Uterus (tissue), 4 donors: ENCODE results near the gene ERI2. TPM values are rescaled to one million over a fixed set of nuclear protein-coding genes. Genes with fewer than 3 reads are reported as not detected.

ENCODE experiments used
- DNase-seq, 2 donors: peaks; one replicate each; pipeline ENCODE4 v3.0.0-alpha.2; 2019 to 2020
- H3K27ac ChIP-seq, 2 donors: fragments of 200-600 bp; sonication (generic); 1 replicate in 1 of 2; 2 replicates in 1 of 2; pipeline ENCODE4 v1.5.1; 2016 to 2018
- H3K27me3 ChIP-seq, 2 donors: fragments of 200-600 bp; sonication (generic); one replicate each; pipeline ENCODE4 v1.5.1; 2018 to 2019; ENCODE audit warnings: control low read depth in 1 of 2
- H3K36me3 ChIP-seq, 2 donors: fragments of 200-600 bp; sonication (generic); one replicate each; pipeline ENCODE4 v1.5.1; 2019; ENCODE audit warnings: control low read depth in 1 of 2
- H3K4me1 ChIP-seq, 2 donors: fragments of 200-600 bp; sonication (generic); one replicate each; pipeline ENCODE4 v1.5.1; 2018 to 2019; ENCODE audit warnings: control low read depth in 1 of 2
- H3K4me3 ChIP-seq, 2 donors: fragments of 200-600 bp; sonication (generic); 1 replicate in 1 of 2; 2 replicates in 1 of 2; pipeline ENCODE4 v1.5.1; 2018 to 2019; ENCODE audit warnings: mild to moderate bottlenecking in 1 of 2
- H3K9me3 ChIP-seq, 2 donors: fragments of 200-600 bp; sonication (generic); one replicate each; pipeline ENCODE4 v1.5.1; 2019; ENCODE audit warnings: control low read depth in 1 of 2
- CTCF ChIP-seq, 4 experiments: fragments of 200-600 bp in 2 of 4; fragments of 450-650 bp in 2 of 4; sonication (generic) in 2 of 4; IDR thresholded peaks; one replicate each; pipeline ENCODE4 v1.5.1; 2016 to 2019; ENCODE audit warnings: antibody characterized with exemption in 4 of 4, mild to moderate bottlenecking in 2 of 4, moderate library complexity in 1 of 4
- POLR2A ChIP-seq, 2 donors: fragments of 450-650 bp; IDR thresholded peaks; one replicate each; pipeline ENCODE4 v1.6.1; 2016; ENCODE audit warnings: antibody characterized with exemption in 2 of 2, mild to moderate bottlenecking in 1 of 2, moderate library complexity in 1 of 2
- intact Hi-C: fragments of 100-400 bp; cut with DNase I; formaldehyde crosslinking; loops from one replicate; pipeline ENCODE4 v1.15.1; 2023; ENCODE audit warnings: low total_unique reads
- total RNA-seq, 4 donors: library from RNA; depleted of rRNA in 3 of 4; stranded (reverse); fragments of >200 nt in 3 of 4; gene quantifications; one replicate each; pipeline versions ENCODE4 v1.1.0 to v1.2.4, GENCODE V29; 2014 to 2023
- donor health status: DM: yes; HTN: yes; CAD: no.

Gene ERI2
- total RNA-seq, 4 donors from 2014 or later: 0.88 to 37.3 (median 5.0) TPM

GRCh38 chr16:20846030-20846429, 39.8 kb upstream of the ERI2 start:
- DNase-seq: no peak
- TF ChIP-seq CTCF (IDR thresholded peaks at IDR 0.05) (no peak), POLR2A (IDR thresholded peaks at IDR 0.05) (no peak)
- Histone ChIP-seq H3K36me3 (no peaks in the 10 kb centered on the region), H3K9me3 (no peaks in the 10 kb centered on the region), H3K4me1 (peaks cover 0 to 13% of the 10 kb centered on the region in 2 donors), H3K27ac (no peak overlapping the region), H3K27me3 (no peaks in the 10 kb centered on the region), H3K4me3 (no peak overlapping the region)
- intact Hi-C loops: loop anchor here (5.0 kb wide), 1 partner anchor 236 kb away; no protein-coding TSS in a partner anchor

GRCh38 chr16:20844588-20844987, 38.3 kb upstream of the ERI2 start:
- Histone ChIP-seq H3K36me3 (no peaks in the 10 kb centered on the region), H3K27me3 (no peaks in the 10 kb centered on the region), H3K27ac (peak overlapping the region in 1 of 2 donors; percentile 12), H3K4me3 (no peak overlapping the region), H3K4me1 (no peaks in the 10 kb centered on the region), H3K9me3 (no peaks in the 10 kb centered on the region)
- no peak for DNase-seq
- TF ChIP-seq POLR2A (IDR thresholded peaks at IDR 0.05): no peak
- TF ChIP-seq CTCF (IDR thresholded peaks at IDR 0.05): no peak
- intact Hi-C loops: no loop called here

GRCh38 chr16:20844054-20844453, 37.8 kb upstream of the ERI2 start:
- no peak for TF ChIP-seq POLR2A (IDR thresholded peaks at IDR 0.05)
- no peak for TF ChIP-seq CTCF (IDR thresholded peaks at IDR 0.05)
- H3K36me3 ChIP-seq: no peaks in the 10 kb centered on the region
- H3K4me1 ChIP-seq: no peaks in the 10 kb centered on the region
- no peaks in the 10 kb centered on the region for H3K9me3 ChIP-seq
- H3K27ac ChIP-seq: peak overlapping the region in 1 of 2 donors; percentile 12
- no peak for DNase-seq
- intact Hi-C loops: no loop called here
- H3K4me3 ChIP-seq: no peak overlapping the region
- no peaks in the 10 kb centered on the region for H3K27me3 ChIP-seq

- no peak overlapping the region for H3K4me3 ChIP-seq
- no peaks in the 10 kb centered on the region for H3K4me1 ChIP-seq
- no peaks in the 10 kb centered on the region for H3K27me3 ChIP-seq
- no peaks in the 10 kb centered on the region for H3K9me3 ChIP-seq
- no peaks in the 10 kb centered on the region for H3K36me3 ChIP-seq
- TF ChIP-seq CTCF (IDR thresholded peaks at IDR 0.05): no peak
- no peak for TF ChIP-seq POLR2A (IDR thresholded peaks at IDR 0.05)
- DNase-seq: no peak
- intact Hi-C loops: no loop called here
- no peak overlapping the region for H3K27ac ChIP-seq
These were observed 33.2 kb upstream of the ERI2 start for GRCh38 chr16:20839504-20839903.

GRCh38 chr16:20838240-20838639, 32.0 kb upstream of the ERI2 start:
- TF ChIP-seq POLR2A (IDR thresholded peaks at IDR 0.05): no peak
- TF ChIP-seq CTCF (IDR thresholded peaks at IDR 0.05): no peak
- Histone ChIP-seq H3K27me3 (no peaks in the 10 kb centered on the region), H3K4me1 (no peaks in the 10 kb centered on the region), H3K4me3 (no peak overlapping the region), H3K9me3 (no peaks in the 10 kb centered on the region), H3K27ac (no peak overlapping the region), H3K36me3 (no peaks in the 10 kb centered on the region)
- no peak for DNase-seq
- intact Hi-C loops: no loop called here
